Stimulated activated CD8-positive, alpha-beta memory T cell treated with anti-CD3 and anti-CD28 coated beads, Interleukin-2, amount 100 ng/mL, for 1 hour (primary cell): ENCODE results near the gene MB.

Experiments
- DNase-seq, 2 donors: peaks; one replicate each; pipeline ENCODE4 v3.0.0-alpha.2; 2020; ENCODE audit warnings: low read depth in 2 of 2

Gene MB

DNA sequence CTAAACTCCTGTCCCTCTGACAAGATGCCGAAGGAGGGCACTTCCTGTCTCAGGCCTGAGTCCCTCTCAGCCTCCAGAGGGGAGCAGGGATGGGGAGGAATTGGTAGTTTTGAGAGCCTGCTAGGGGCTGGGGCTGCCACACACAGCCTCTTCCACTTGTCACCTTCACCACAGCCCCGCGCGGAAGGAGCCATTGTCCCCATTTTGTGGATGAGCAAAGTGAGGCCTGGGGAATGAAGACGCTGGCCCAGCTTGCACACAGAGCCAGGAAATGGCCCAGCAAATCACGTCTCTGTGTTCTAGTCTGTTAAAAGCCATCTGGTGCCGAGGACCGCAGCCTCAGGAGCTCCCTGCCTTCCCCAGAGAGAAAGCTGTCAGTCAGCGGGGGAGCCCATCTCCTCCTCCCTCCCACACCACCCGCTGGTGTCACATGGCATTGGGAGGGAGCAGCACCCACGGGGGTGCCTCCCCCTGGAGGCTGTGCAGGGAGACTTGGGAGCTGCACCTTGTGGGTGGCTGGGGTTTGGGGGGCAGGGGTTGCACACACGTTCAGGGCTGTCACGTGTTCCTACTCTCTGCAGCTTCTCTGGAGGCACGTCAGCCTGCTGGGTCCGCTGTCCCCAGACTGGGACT lies 41.9 kb downstream of the MB start:
- DNase-seq: no peak

DNA sequence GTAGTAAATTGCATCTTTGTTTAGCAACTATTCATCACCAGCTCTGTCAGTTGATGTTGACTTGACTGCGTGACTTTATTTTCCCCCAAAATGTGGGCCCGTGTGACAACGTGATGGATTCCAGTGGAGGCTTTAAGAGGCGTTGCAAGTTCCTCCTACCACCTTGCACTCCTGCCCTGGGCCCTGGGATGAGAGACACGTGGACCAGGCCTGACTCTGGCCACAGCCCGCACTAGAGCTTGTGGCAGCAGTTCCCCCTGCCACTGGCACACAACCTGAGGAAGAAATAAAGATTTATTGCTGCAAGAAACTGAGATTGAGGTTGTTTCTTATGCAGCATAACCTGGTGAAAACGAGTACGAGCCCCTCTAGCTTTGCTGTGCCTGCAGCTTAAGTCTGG lies 44.6 kb downstream of the MB start:
- no peak for DNase-seq

DNA sequence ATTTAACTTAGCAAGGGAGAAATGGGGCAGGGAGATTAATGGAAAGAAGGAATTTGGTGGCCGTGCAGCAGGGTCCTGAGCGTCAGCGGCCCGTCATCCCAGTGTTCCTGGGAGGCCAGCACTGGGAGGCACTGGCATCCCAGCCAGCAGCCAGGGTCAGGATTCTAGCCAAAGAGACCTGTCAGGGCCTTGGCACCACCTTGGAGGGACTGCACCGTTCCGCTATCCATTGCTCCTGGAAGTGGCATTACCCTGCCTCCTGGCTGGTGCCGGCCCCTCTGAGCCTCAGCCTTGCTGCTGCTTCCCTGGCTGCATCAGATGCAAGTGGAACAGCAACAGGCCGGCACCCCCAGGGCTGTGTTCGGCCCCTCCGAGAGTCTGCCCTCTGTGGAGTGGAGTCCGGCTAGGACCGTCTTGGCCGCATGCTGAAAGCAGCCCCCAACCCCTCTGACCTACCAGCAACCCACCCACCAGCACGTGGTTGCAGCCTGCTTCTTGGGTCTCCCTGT lies 46.4 kb downstream of the MB start:
- no peak for DNase-seq

- DNase-seq: no peak
Measured at GRCh38 chr22:35569916-35570315, 47.2 kb downstream of the MB start.

GRCh38 chr22:35568751-35569739 lies 48.1 kb downstream of the MB start:
- DNase-seq: no peak

- DNase-seq: no peak
Measured at GRCh38 chr22:35567351-35568141, 49.6 kb downstream of the MB start.

GRCh38 chr22:35564975-35565867 lies 51.9 kb downstream of the MB start:
- no peak for DNase-seq

- DNase-seq: no peak
Measured at GRCh38 chr22:35563211-35563610, 53.9 kb downstream of the MB start.

- DNase-seq: no peak
Measured at GRCh38 chr22:35561796-35562526, 55.2 kb downstream of the MB start.

- DNase-seq: no peak
Measured at GRCh38 chr22:35560824-35561223, 56.3 kb downstream of the MB start.

DNA sequence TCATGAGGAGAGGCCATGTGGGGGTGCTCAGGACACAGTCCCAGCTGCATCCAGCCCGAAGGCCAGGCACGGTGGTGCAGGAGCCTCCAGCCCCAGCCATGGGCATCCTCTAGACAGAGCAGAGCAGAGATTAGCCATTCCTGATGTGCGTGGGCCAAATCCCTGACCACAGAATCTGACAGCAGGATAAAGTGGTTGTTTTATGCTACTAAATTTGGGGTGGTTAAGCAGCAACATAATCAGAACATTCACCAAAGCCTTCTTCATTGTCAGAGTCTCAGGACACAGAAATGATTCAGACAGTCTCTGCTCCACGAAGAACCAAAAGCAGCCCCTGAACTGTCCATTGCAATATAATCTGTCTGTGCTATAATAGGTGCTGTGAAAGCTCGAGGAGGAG lies 56.8 kb downstream of the MB start:
- no peak for DNase-seq

- no peak for DNase-seq
Measured at GRCh38 chr22:35559354-35560005, 57.6 kb downstream of the MB start.

DNA sequence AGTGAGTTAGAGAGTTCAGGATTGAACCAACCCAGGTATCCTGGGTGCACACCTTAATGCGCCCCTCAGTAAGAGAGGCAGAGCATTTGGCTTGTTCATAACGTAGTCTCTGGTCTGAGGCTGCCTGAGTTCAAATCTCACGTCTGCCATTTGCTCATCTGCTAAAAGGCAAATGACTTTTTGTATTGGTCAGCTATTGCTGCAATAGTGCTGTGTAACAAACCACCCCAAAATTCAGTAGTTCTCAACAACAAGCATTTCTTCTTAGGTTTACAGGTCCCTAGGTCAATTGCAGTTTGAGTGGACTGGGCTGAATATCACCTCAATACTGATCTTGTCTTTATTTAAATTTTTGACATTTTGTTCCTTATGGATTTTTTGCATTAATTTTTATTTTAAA lies 58.4 kb downstream of the MB start:
- DNase-seq: no peak

- DNase-seq: no peak
Measured at GRCh38 chr22:35558031-35558430, 59.1 kb downstream of the MB start.
